LNCaP clone FGC (cell line): ENCODE data around the gene DUSP10.

Experiments used
- DNase-seq: peaks from one replicate; pipeline ENCODE4 v3.0.0-alpha.2; 2011; ENCODE audit warnings: low read depth
- H3K4me3 ChIP-seq: 2 replicates; pipeline ENCODE4 v1.5.1; 2011; ENCODE audit warnings: mild to moderate bottlenecking, low read depth, low read length, control low read depth
- CTCF ChIP-seq: IDR thresholded peaks from 2 replicates; pipeline ENCODE4 v1.5.1; 2012; ENCODE audit warnings: mild to moderate bottlenecking; ENCODE audit not compliant: control insufficient read depth, insufficient read depth; ENCODE audit errors: extremely low read depth

The DUSP10 gene

DNA sequence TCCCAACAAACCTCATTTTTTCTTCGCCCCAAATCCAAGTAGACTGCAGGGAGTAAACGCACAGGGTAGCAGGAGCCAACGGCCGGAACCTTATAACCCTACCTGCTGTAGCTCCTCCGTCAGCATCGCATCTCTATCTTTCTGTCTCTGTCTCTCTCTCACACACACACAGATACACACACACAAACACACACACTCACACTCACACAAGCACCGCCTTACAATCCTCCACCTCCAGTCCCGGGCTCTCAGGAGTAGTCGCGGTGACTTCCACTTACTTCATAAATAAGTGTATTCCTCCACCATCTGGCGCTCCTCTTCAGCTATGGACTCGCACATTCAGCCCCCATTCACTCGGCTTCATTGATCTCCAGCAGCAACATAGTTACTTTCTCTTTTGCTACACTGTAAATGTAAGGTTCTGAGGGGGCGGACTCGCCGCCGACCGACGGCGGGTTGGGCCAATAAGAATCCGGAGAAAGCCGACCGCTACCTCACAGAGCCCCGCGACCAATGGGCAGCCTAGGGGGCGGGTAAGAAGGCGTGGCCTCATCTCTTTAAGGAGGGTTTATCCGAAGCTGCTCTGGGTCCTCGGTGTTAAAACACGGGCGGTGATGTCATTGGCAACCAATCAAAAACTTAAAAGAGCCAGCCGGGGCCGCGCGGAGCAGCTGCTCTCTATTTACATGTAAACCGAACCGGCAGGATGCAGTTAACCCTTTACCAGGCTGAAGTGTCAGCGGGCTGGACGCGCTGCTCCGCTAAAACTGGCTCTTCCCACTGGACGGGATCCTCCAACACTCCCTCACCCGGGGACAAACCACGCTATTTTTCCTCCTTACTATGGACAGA is at the start of gene DUSP10:
TSS of gene DUSP10 (minus strand) at position 387 of the 852 bp plus-strand sequence. CDS start 2,345 bp downstream, outside the sequence.
- H3K4me3 ChIP-seq, result peak within 1 kb of the TSS; percentile 94
- peak; percentile 99 for DNase-seq
- TF ChIP-seq CTCF, result no peak

DNA sequence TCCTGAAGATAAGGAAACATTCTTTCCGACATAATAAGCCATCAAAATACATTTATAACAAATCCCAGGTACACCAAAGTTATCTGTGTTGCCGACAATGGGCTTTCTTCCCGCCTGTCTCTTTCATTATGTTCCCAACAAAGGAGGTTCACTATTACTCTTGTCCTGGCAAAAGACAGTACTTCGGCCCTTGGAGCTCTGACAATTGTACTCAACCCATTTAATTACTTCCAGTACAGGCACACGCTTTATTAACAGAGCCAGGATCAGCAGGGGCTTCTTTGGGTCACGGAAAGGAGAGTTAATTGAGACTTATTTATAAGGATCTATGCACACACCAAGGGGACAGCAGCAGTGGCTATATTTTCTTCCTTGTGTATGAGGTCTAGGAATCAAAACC is 46.6 kb upstream of the DUSP10 start:
- no peak overlapping the region for H3K4me3 ChIP-seq
- no peak for TF ChIP-seq CTCF
- DNase-seq, result no peak

DNA sequence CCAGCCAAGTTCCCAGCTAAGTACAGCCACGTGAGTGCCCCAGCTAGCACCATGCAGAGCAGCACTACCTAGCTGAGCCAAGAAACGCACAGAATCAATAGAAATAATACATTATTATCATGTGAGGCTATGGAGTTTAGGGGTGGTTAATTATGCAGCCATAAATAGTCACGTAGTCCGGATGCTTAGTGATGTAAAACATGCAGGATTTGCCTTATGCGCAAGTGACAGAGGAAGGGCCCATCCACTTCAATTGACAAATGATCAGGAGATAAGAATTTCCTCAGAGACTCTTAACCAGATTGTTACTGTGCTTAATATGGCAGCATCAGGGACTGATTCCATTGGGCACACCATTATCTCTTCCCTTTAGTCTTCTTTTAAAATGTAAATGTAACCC is 44.8 kb upstream of the DUSP10 start:
- DNase-seq, result no peak
- TF ChIP-seq CTCF, result no peak

DNA sequence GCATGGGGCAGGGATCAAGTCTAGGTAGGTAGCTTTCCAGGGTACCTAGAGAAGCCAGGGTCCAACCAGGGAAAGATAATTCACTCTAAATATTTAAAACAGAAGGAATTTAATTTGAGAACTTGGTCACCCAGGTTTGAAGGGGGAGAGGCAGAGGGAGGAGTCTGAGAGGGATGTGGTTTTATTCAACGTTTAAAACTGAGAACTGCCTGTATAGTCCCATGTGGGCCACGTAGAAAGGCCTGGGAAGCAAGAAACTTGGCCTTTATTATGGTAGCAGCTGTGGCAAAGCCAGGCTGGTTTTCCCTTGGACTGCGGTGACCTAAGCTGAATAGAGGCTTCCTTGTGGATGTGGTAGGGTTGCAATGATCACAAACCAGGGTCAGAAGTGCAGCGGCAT is 42.0 kb upstream of the DUSP10 start:
- TF ChIP-seq CTCF, result no peak
- DNase-seq, result no peak

More for the DNA sequence above, 44.8 kb upstream of the DUSP10 start:
- H3K4me3 ChIP-seq, result no peak overlapping the region

DNA sequence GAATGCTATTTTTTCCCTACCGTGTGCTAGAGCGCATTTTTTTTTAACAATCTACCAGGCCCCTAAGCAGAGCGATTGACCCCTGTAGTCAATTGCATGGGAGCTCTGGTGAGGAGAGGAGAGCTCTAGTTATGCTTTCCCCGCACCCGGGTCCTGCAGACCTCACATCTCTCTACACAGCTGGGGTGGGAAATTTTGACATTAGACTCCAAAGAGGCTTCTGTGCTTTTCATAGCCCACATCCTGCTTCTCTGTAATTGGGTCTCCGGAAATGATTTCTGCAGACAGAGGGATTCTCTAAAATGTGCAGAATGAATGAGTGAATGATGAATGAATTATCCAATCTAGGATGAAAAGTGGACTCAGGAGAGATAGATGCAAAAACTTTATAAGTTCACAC is 41.5 kb upstream of the DUSP10 start:
- no peak for TF ChIP-seq CTCF
- H3K4me3 ChIP-seq, result no peak overlapping the region

More for the DNA sequence above, 42.0 kb upstream of the DUSP10 start:
- no peak overlapping the region for H3K4me3 ChIP-seq

GRCh38 chr1:221782970-221783369 is 41.1 kb upstream of the DUSP10 start:
- no peak overlapping the region for H3K4me3 ChIP-seq
- TF ChIP-seq CTCF, result no peak
- no peak for DNase-seq

More for the DNA sequence above, 41.5 kb upstream of the DUSP10 start:
- DNase-seq, result no peak
